ENCODE measurements around the gene TSPAN17. TPM values are rescaled to one million over a fixed set of nuclear protein-coding genes. Genes with fewer than 3 reads are reported as not detected.
A peak's percentile ranks its signal among the peaks of the same experiment; 100 is the strongest.

TSPAN17 gene
- total and polyA plus RNA-seq, 9 of the 15 experiments (the other 6 are each of a cell fraction or from before 2014, with no cell fraction given): 0.73 to 58.3 (median 34.5) TPM

DNA sequence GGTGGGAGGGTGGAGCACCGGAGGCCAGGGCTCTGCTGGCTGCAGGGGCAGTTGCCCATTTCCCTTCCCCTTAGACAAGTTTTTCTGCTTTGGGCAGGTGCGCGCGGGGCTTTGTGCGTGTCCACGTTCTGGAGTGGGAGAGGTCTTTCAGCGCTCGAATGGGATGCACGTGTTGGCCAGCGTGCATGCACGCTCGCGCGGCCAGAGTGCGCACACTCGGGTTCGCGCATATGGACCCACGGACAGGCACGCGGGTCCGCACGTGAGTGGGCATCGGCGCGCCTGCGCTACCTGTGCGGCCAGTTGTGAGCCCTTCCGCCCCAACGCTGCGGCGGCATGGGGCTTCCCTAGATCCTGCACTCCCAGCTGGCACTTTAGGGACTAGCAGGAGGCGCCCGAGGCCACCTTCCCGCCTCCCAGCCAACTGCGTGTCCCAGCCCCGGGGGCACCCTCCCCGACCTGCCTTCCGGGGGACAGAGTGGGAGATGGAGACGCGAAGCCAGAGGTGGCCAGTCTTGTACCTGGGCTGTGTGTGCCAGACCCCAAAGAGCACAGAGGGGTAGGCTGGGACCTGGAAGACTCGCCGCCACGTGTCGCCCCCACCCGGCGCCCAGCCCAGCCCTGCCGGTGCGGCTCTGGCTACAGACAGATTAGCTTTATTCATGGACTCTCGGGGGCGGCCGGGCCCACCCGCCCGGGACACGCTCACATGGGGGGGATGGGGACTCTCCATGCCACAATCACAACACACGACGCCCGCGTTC lies 27.5 kb upstream of the TSPAN17 start (continued):
- TF ChIP-seq ETV6 (IDR thresholded peaks at IDR 0.05; ENCODE audit: borderline replicate concordance in 1 of 2, low read depth in 2 of 2, low read length in 1 of 2) (no peak), ETV6 (CRISPR knock-in tag; IDR thresholded peaks at IDR 0.05; ENCODE audit: borderline replicate concordance) (no peak; the same call in 1 of the 2 replicates), MAFF (IDR thresholded peaks at IDR 0.05; ENCODE audit: low read length) (no peak), RAD21 (CRISPR knock-in tag; conservative IDR thresholded peaks at IDR 0.05 in 1 of 2, IDR thresholded peaks at IDR 0.05 in 1 of 2) (no peak)
- TF ChIP-seq, protein P1, sequence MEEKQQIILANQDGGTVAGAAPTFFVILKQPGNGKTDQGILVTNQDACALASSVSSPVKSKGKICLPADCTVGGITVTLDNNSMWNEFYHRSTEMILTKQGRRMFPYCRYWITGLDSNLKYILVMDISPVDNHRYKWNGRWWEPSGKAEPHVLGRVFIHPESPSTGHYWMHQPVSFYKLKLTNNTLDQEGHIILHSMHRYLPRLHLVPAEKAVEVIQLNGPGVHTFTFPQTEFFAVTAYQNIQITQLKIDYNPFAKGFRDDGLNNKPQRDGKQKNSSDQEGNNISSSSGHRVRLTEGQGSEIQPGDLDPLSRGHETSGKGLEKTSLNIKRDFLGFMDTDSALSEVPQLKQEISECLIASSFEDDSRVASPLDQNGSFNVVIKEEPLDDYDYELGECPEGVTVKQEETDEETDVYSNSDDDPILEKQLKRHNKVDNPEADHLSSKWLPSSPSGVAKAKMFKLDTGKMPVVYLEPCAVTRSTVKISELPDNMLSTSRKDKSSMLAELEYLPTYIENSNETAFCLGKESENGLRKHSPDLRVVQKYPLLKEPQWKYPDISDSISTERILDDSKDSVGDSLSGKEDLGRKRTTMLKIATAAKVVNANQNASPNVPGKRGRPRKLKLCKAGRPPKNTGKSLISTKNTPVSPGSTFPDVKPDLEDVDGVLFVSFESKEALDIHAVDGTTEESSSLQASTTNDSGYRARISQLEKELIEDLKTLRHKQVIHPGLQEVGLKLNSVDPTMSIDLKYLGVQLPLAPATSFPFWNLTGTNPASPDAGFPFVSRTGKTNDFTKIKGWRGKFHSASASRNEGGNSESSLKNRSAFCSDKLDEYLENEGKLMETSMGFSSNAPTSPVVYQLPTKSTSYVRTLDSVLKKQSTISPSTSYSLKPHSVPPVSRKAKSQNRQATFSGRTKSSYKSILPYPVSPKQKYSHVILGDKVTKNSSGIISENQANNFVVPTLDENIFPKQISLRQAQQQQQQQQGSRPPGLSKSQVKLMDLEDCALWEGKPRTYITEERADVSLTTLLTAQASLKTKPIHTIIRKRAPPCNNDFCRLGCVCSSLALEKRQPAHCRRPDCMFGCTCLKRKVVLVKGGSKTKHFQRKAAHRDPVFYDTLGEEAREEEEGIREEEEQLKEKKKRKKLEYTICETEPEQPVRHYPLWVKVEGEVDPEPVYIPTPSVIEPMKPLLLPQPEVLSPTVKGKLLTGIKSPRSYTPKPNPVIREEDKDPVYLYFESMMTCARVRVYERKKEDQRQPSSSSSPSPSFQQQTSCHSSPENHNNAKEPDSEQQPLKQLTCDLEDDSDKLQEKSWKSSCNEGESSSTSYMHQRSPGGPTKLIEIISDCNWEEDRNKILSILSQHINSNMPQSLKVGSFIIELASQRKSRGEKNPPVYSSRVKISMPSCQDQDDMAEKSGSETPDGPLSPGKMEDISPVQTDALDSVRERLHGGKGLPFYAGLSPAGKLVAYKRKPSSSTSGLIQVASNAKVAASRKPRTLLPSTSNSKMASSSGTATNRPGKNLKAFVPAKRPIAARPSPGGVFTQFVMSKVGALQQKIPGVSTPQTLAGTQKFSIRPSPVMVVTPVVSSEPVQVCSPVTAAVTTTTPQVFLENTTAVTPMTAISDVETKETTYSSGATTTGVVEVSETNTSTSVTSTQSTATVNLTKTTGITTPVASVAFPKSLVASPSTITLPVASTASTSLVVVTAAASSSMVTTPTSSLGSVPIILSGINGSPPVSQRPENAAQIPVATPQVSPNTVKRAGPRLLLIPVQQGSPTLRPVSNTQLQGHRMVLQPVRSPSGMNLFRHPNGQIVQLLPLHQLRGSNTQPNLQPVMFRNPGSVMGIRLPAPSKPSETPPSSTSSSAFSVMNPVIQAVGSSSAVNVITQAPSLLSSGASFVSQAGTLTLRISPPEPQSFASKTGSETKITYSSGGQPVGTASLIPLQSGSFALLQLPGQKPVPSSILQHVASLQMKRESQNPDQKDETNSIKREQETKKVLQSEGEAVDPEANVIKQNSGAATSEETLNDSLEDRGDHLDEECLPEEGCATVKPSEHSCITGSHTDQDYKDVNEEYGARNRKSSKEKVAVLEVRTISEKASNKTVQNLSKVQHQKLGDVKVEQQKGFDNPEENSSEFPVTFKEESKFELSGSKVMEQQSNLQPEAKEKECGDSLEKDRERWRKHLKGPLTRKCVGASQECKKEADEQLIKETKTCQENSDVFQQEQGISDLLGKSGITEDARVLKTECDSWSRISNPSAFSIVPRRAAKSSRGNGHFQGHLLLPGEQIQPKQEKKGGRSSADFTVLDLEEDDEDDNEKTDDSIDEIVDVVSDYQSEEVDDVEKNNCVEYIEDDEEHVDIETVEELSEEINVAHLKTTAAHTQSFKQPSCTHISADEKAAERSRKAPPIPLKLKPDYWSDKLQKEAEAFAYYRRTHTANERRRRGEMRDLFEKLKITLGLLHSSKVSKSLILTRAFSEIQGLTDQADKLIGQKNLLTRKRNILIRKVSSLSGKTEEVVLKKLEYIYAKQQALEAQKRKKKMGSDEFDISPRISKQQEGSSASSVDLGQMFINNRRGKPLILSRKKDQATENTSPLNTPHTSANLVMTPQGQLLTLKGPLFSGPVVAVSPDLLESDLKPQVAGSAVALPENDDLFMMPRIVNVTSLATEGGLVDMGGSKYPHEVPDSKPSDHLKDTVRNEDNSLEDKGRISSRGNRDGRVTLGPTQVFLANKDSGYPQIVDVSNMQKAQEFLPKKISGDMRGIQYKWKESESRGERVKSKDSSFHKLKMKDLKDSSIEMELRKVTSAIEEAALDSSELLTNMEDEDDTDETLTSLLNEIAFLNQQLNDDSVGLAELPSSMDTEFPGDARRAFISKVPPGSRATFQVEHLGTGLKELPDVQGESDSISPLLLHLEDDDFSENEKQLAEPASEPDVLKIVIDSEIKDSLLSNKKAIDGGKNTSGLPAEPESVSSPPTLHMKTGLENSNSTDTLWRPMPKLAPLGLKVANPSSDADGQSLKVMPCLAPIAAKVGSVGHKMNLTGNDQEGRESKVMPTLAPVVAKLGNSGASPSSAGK (IDR thresholded peaks at IDR 0.05): peak; percentile 45
- TF ChIP-seq, protein P2, sequence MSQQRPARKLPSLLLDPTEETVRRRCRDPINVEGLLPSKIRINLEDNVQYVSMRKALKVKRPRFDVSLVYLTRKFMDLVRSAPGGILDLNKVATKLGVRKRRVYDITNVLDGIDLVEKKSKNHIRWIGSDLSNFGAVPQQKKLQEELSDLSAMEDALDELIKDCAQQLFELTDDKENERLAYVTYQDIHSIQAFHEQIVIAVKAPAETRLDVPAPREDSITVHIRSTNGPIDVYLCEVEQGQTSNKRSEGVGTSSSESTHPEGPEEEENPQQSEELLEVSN (IDR thresholded peaks at IDR 0.05; ENCODE audit: borderline replicate concordance in 1 of 2, extremely low read depth in 1 of 2, insufficient read depth in 1 of 2, insufficient read length in 1 of 2, low read depth in 1 of 2, low read length in 1 of 2, poor library complexity in 1 of 2, severe bottlenecking in 1 of 2): peak; percentile 17 to 87
- TF ChIP-seq, protein P3, sequence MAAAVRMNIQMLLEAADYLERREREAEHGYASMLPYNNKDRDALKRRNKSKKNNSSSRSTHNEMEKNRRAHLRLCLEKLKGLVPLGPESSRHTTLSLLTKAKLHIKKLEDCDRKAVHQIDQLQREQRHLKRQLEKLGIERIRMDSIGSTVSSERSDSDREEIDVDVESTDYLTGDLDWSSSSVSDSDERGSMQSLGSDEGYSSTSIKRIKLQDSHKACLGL (CRISPR knock-in tag; IDR thresholded peaks at IDR 0.05; ENCODE audit: borderline replicate concordance, poor library complexity, severe bottlenecking): no peak
